Motor neuron (in vitro differentiated cells): ENCODE data around the gene TGDS. TPM values are rescaled to one million over a fixed set of nuclear protein-coding genes. Genes with fewer than 3 reads are reported as not detected.

Experiments used
- ATAC-seq, 8 experiments: fragments of 200-7000 bp; cut with Tn5 transposase; replicated peaks in 6 of 8; 2 replicates each; pipeline ENCODE4 v1.8.0; 2021; ENCODE audit warnings: mild to moderate bottlenecking in 8 of 8, moderate library complexity in 8 of 8
- H3K27ac ChIP-seq, 2 donors: fragments of 250-450 bp; sonication (Bioruptor Pico); 2 replicates each; pipeline ENCODE4 v1.9.0; 2021; ENCODE audit warnings: antibody characterized with exemption in 2 of 2, mild to moderate bottlenecking in 2 of 2, moderate library complexity in 1 of 2
- H3K4me1 ChIP-seq, 2 donors: fragments of 250-450 bp; sonication (Bioruptor Pico); replicated peaks in 1 of 2; 2 replicates each; pipeline ENCODE4 v1.6.1; 2021; ENCODE audit warnings: antibody characterized with exemption in 2 of 2, mild to moderate bottlenecking in 2 of 2, moderate library complexity in 1 of 2
- H3K4me3 ChIP-seq, 5 donors: fragments of 250-450 bp; sonication (Bioruptor Pico); 2 replicates each; pipeline ENCODE4 v1.9.0; 2021; ENCODE audit warnings: antibody characterized with exemption in 5 of 5, mild to moderate bottlenecking in 5 of 5, moderate library complexity in 4 of 5
- WGBS, 10 experiments: fragments of 450-650 bp; shearing (Covaris generic); methylation state at CpG; one replicate each; pipeline ENCODE4 v1.0.0; 2022; 5-methylcytosine and 5-hydroxymethylcytosine counted together
- in situ Hi-C, 9 experiments: fragments of 400-800 bp; cut with MboI; loops; one replicate each; pipeline ENCODE4 v1.15.0; 2021; ENCODE audit warnings: low sequenced_read_pairs in 9 of 9, low pct_unique_long_range_greater_than_20kb in 2 of 9; ENCODE audit not compliant: unreplicated experiment in 9 of 9
- total RNA-seq, 8 experiments: library from RNA; unstranded; fragments of 300-600 nt; gene quantifications; 2 replicates each; pipeline versions ENCODE4 v1.2.3 to v1.2.4, GENCODE V29; 2022

The TGDS gene
- total RNA-seq, 8 experiments from 2014 or later = 8.1 to 20.3 (median 13.0) TPM

DNA sequence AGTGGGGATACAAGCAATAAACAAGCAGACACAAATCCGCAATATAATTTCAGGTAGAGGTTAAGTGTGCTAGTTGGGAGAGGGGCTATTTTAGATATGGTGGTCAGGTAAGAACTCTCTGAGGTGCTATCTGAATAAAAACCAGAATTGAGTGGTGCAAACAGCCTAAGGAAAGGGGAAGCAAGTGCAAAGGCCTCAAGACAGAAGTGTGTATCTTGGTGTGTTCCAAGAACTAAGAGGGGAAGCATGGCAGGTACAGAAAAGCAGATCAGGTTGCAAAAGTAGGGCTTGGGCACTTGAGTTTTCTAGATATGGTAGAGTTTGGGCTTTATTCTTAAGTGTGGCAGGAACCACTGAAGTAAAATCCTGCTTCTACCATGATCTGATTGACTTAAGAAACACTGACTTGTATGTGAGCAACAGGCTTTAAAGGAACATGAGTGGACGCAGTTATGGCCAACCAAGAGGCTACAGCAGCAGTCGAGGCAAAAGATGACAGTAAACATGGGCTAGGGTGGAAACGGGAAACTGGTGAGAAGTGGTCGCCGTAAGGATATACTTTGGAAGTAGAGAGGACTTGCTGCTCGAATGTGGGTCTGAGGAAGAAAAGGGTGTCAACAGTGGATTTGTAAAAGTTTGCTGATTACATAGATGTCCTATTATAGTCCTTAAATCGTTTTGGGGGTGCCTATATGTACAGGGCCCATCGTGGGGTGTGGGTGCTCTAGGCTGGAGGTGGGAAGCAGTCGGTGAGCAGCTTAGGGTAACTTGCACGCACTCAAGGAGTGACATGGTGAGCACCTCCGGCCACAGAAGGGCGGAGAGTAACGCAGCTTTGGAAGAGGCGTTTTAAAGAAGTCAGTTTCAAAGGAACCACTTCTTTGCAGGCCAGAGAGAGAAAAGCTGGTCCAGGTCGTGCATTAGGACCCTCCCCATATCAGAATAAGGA is 677 bp downstream of the TGDS start:
- Histone ChIP-seq H3K4me1 (peaks cover 4 to 13% of the 10 kb centered on the region in 2 donors), H3K4me3 (peak overlapping the region; percentile 62 to 93 (median 69)), H3K27ac (peak overlapping the region; percentile 67 to 89)
- WGBS, 10 experiments = 0 to 50% (median 3%) methylated on average over 1 to 15 of the region's 16 CpGs; no CpG with 5 or more reads in 1 of the 10 experiments
- ATAC-seq = peak; percentile 51 to 69 (median 56)
- in situ Hi-C loops = no loop called here

DNA sequence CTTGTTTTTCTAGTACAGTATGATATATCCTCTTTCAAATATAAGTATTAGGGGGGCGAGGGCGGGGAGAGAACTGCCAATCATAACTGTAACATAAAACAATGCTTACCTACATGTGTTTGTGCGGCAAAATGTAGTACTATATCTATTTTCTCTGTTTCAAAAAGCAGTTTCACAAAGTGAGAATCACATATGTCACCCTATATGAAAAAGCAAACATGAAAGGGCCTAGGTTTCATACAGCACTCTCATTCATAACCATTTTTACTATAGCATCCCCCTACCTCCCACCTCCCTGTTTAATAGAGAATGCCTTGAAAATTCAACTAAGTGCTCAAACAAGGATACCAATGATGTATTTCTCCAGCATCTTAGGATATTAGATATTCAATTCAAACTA is 5.2 kb downstream of the TGDS start:
- Histone ChIP-seq H3K27ac (no peak overlapping the region), H3K4me1 (peaks cover 4 to 8% of the 10 kb centered on the region in 2 donors), H3K4me3 (no peak overlapping the region)
- ATAC-seq = no peak
- in situ Hi-C loops = no loop called here
- WGBS, 10 experiments = 50 to 100% (median 96%) methylated on average over 1 to 3 of the region's 3 CpGs; no CpG with 5 or more reads in 1 of the 10 experiments

DNA sequence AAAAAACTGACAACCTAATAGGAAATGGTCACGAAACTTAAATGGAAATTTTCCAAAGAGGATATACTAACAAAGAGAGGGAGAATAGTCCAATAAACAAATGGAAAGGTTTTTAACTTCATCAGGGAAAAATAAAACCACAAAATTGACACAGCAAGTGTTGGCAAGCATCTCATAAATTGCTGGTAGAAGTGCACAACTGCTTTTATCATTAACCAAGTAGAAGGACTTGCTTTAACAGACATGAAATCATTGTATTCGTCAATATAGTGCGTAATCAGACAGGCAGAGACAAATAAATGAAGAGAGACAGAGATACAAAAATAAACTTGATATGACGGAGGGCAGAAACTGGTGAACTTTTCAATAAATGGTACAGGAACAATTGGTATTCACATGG is 7.4 kb downstream of the TGDS start:
- no peak overlapping the region for H3K27ac ChIP-seq
- H3K4me3 ChIP-seq = no peak overlapping the region
- in situ Hi-C loops = no loop called here
- 93 to 100% (median 96%) methylated on average over 2 to 4 of the region's 4 CpGs for WGBS, 10 experiments
- no peak for ATAC-seq
- H3K4me1 ChIP-seq = no peaks in the 10 kb centered on the region

DNA sequence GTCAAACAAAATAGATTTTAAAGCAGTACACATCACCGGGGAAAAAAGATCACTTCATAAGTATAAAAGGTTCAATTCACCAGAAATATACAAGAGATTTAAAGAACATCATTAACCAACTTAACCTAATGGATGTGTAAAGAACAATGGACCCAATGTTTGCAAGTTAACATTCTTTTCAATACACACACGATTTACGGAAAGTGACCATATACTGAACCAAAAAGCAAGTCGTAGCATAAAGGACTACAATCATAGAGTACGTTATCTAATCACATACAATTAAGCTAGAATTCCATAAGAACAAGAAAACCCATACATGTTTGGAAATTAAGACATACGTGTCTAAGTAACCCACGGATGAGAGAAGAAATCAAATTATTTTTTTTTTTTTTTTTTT is 9.6 kb downstream of the TGDS start:
- 75 to 100% (median 96%) methylated on average over 2 to 7 of the region's 7 CpGs for WGBS, 10 experiments
- in situ Hi-C loops = no loop called here
- Histone ChIP-seq H3K4me3 (no peak overlapping the region), H3K4me1 (no peaks in the 10 kb centered on the region), H3K27ac (no peak overlapping the region)
- ATAC-seq = no peak

DNA sequence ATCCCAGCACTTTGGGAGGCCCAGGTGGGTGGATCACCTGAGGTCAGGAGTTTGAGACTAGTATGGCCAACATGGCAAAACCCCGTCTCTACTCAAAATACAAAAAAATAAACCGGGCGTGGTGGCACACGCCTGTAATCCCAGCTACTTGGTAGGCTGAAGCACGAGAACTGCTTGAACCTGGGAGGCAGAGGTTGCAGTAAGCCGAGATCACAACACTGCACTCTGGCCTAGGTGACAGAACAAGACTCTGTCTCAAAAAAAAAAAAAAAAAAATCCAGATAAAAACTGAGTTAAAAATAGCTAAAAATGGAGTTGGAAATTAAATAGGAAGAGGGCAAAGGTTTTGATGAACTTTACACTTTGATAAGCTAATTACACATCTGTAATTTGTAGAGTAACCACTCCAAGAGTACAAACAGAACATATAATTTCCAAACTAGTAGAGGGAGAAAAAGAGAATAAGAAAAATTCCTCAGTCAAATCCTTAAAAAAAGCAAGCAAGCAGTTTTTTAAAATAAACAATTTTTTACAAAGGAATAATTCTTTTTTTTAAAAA is 10.3 kb downstream of the TGDS start:
- in situ Hi-C loops = no loop called here
- no peak for ATAC-seq
- 89 to 100% (median 97%) methylated on average over 1 to 6 of the region's 6 CpGs; no CpG with 5 or more reads in 1 of the 10 experiments for WGBS, 10 experiments
- Histone ChIP-seq H3K27ac (no peak overlapping the region), H3K4me3 (no peak overlapping the region), H3K4me1 (no peaks in the 10 kb centered on the region)

DNA sequence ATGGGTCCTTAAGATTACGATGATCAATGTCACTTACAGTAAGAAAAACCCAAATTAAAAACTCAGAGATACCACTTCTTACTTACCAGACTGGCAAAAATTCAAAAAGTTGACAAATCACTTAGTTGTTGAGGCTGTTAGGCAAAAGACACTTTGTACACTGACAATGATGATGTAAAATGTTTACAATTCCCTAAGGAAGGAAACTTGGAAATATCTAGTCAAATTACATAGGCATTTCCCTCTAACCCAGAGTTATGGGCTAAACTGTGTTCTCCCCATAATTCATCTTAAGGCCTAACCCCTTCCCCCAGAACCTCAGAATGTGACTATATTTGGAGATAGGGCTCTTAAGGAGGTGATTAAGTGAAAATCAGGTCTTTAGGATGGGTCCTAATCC is 12.0 kb downstream of the TGDS start:
- H3K4me1 ChIP-seq = no peaks in the 10 kb centered on the region
- ATAC-seq = no peak
- in situ Hi-C loops = no loop called here
- H3K27ac ChIP-seq = no peak overlapping the region
- H3K4me3 ChIP-seq = no peak overlapping the region
- 71 to 100% (median 94%) methylated on average over 1 of the region's 1 CpG; no CpG with 5 or more reads in 1 of the 10 experiments for WGBS, 10 experiments

DNA sequence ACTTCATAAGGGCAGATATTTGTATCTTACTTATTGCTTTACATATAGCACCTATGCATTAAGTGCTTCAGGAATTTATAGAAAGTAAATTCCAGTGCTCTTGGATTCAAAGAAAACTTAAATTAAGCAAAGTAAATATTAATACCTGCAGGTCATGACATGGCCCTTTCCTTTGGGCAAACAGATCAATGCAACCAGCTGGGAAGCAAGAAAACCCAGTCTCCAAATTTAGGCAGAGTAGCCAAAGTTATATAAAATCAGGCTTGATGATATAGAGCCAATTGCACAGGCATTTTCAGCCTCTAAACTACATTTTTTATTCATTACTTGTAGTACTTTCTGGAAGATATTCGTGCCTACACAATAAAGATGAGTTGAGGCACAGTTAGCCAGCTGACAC is 16.9 kb downstream of the TGDS start:
- Histone ChIP-seq H3K27ac (no peak overlapping the region), H3K4me3 (no peak overlapping the region), H3K4me1 (no peaks in the 10 kb centered on the region)
- in situ Hi-C loops = no loop called here
- ATAC-seq = no peak
- 40 to 100% (median 83%) methylated on average over 1 of the region's 1 CpG; no CpG with 5 or more reads in 2 of the 10 experiments for WGBS, 10 experiments

DNA sequence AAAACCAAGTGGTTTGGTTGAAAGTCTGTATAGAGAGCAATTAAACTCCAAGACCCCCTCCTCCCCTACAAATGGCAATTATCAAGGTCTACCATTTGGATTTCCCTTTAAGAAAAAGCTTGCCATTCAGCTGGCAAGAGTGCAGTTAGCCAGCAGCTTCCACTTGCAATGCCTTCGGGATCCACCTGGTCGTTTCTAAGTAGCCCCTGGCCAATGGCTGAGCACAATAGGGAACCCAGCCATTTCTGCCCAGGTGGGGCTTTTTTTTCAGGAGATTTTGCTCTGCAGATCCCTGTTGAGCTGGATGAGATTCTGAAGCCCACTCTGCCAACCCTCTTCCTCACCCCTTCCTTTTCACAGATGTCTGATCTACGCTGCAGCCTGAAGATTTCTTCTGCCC is 26.3 kb downstream of the TGDS start:
- no peak for ATAC-seq
- WGBS, 10 experiments = 83 to 100% (median 100%) methylated on average over 1 to 3 of the region's 3 CpGs; no CpG with 5 or more reads in 4 of the 10 experiments

DNA sequence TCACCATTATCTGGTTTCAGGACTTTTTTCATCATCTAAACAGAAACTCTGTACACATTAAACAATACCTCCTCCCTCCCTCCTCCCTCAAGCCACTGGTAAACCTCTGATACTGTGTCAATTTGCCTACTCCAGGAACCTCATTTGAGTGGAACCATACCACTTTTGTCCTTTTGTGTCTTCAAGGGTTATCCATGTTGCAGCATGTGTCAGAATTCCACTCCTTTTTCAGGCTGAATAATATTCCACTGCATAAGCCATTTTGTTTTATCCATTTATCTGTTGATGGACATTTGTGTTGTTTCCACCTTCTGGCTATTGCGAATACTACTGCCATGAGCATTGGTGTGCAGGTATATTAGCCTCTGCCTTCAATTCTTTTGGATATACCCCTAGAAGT is 27.5 kb downstream of the TGDS start:
- Histone ChIP-seq H3K4me3 (no peak overlapping the region), H3K27ac (no peak overlapping the region), H3K4me1 (no peaks in the 10 kb centered on the region)
- WGBS, 10 experiments = 88 to 100% (median 100%) methylated on average over 1 of the region's 1 CpG; no CpG with 5 or more reads in 3 of the 10 experiments
- ATAC-seq = no peak
- in situ Hi-C loops = loop anchor here in 1 of 9 experiments (25.0 kb wide), 1 partner anchor 131 kb away; no protein-coding TSS in a partner anchor

More for the DNA sequence above, 26.3 kb downstream of the TGDS start:
- in situ Hi-C loops = loop anchor here in 1 of 9 experiments (25.0 kb wide), 1 partner anchor 132 kb away; no protein-coding TSS in a partner anchor
- Histone ChIP-seq H3K4me1 (no peaks in the 10 kb centered on the region), H3K4me3 (no peak overlapping the region), H3K27ac (no peak overlapping the region)

DNA sequence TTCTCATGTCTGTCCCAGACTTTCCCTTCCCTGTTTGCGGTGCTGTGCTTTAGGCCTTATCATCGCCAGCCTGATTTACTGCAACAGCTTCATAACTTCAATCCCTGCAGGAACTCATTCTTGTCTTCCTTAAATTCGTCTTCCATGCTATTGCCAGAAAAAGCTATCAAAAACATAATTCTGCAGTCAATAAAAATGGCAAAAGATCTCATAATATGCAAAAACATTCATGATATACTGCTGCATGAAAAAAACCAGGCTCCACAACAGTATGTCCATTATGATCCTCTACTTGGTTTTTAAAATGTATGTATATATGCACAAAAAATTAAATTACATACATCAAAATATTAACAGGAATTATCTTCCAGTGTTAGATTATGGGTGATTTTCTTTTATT is 28.4 kb downstream of the TGDS start:
- Histone ChIP-seq H3K4me1 (no peaks in the 10 kb centered on the region), H3K27ac (no peak overlapping the region), H3K4me3 (no peak overlapping the region)
- ATAC-seq = no peak
- WGBS, 10 experiments = 80 to 96% (median 92%) methylated on average over 1 to 3 of the region's 3 CpGs; no CpG with 5 or more reads in 3 of the 10 experiments
- in situ Hi-C loops = loop anchor here in 1 of 9 experiments (25.0 kb wide), 1 partner anchor 130 kb away; no protein-coding TSS in a partner anchor

DNA sequence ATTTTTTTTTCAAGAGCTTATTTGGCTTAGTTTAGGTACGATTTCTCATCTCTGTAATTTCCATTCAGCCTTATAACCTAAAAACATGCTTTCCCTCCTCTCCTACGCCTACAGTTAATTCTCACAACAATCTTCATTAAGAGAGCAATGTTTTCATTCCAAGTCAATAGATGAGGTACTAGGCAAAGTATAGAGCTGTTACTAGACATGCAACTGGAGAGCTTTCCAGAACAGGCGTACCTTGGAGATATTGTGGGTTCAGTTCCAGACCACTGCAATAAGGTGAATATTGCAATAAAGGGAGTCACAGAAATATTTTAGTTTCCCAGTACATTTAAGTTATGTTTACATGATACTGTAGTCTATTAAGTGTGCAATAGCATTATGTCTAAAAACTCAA is 34.8 kb downstream of the TGDS start:
- no peaks in the 10 kb centered on the region for H3K4me1 ChIP-seq
- in situ Hi-C loops = loop anchor here in 1 of 9 experiments (25.0 kb wide), 1 partner anchor 124 kb away; no protein-coding TSS in a partner anchor
- H3K4me3 ChIP-seq = no peak overlapping the region
- WGBS, 10 experiments = 55 to 100% (median 96%) methylated on average over 1 to 3 of the region's 3 CpGs
- ATAC-seq = no peak
- no peak overlapping the region for H3K27ac ChIP-seq

DNA sequence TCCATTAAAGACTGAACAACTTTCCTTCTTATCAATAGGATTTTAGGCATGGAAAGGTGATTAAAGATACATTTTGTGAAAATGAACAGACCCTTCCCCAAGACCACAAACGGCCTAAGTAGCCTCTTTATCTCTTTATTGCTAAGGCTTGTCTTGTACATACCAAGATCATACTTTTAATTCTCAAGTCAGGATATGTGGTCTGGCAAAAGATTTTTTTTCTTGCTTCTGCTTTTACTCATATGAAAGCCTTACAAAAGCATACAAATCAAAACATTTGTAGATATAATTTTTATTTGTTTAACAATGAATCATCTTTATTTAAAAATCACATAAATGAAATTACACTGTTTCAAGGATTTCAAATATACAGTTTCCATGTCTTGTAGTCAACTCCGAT is 35.8 kb downstream of the TGDS start:
- H3K27ac ChIP-seq = no peak overlapping the region
- no peak overlapping the region for H3K4me3 ChIP-seq
- in situ Hi-C loops = loop anchor here in 1 of 9 experiments (25.0 kb wide), 1 partner anchor 123 kb away; no protein-coding TSS in a partner anchor
- WGBS, 10 experiments = 40 to 100% (median 86%) methylated on average over 1 to 2 of the region's 2 CpGs
- no peaks in the 10 kb centered on the region for H3K4me1 ChIP-seq
- ATAC-seq = no peak

DNA sequence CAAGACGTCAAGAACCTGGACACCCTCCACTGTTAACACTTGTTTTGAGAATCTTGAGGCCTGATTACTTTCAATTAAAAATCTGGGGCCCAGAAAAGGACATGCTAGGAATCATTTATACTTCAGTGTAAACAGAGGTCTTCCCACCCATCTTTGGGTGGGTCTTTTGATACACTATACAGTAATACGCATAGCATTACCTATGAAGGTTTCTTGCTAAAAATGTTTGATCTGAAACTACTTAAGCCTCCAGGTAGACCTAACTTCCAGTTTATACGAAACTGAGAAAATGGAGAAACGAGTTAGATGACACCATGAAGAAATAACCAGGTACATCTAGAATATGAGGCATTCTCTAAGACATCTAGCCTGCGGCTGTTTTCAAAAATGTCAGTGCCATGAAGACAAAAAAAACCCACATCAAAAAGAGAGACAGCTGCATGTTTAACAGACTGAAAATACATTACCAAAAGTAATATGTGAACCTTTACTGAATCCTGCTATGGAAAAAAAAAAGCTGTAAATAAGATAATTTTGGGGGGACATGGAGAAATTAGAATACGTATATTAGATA is 36.6 kb downstream of the TGDS start:
- Histone ChIP-seq H3K4me1 (no peaks in the 10 kb centered on the region), H3K4me3 (no peak overlapping the region), H3K27ac (no peak overlapping the region)
- in situ Hi-C loops = loop anchor here in 1 of 9 experiments (25.0 kb wide), 1 partner anchor 122 kb away; no protein-coding TSS in a partner anchor
- WGBS, 10 experiments = 66 to 97% (median 84%) methylated on average over 4 to 6 of the region's 6 CpGs
- ATAC-seq = no peak
